IPS DF 19.7 (cell line): ENCODE results near the gene FAM53A.

Experiments
- DNase-seq: peaks from one replicate; pipeline ENCODE4 v3.0.0-alpha.2; 2013; ENCODE audit warnings: low read depth, low spot score

Gene FAM53A

GRCh38 chr4:1660948-1661677, 23.0 kb downstream of the FAM53A start:
- no peak for DNase-seq

GRCh38 chr4:1659104-1660043, 24.7 kb downstream of the FAM53A start:
- DNase-seq, result no peak

GRCh38 chr4:1658581-1658980, 25.5 kb downstream of the FAM53A start:
- no peak for DNase-seq

GRCh38 chr4:1658146-1658545, 26.0 kb downstream of the FAM53A start:
- no peak for DNase-seq

GRCh38 chr4:1656986-1657385, 27.1 kb downstream of the FAM53A start:
- no peak for DNase-seq

- DNase-seq, result no peak
These were observed 28.0 kb downstream of the FAM53A start for GRCh38 chr4:1656132-1656531.

- no peak for DNase-seq
These were observed 28.4 kb downstream of the FAM53A start for GRCh38 chr4:1655676-1656075.

- no peak for DNase-seq
These were observed 29.0 kb downstream of the FAM53A start for GRCh38 chr4:1655081-1655480.

- no peak for DNase-seq
These were observed 29.7 kb downstream of the FAM53A start for GRCh38 chr4:1654216-1654955.

GRCh38 chr4:1653776-1654175, 30.3 kb downstream of the FAM53A start:
- DNase-seq, result no peak

GRCh38 chr4:1652088-1652487, 32.0 kb downstream of the FAM53A start:
- DNase-seq, result no peak

GRCh38 chr4:1651609-1652008, 32.5 kb downstream of the FAM53A start:
- DNase-seq, result no peak

- DNase-seq, result no peak
These were observed 35.2 kb downstream of the FAM53A start for GRCh38 chr4:1648962-1649361.

GRCh38 chr4:1647432-1647831, 36.7 kb downstream of the FAM53A start:
- no peak for DNase-seq

GRCh38 chr4:1646690-1647089, 37.4 kb downstream of the FAM53A start:
- DNase-seq, result no peak

GRCh38 chr4:1644891-1645657, 39.0 kb downstream of the FAM53A start:
- DNase-seq, result no peak

GRCh38 chr4:1643971-1644735, 40.0 kb downstream of the FAM53A start:
- no peak for DNase-seq

GRCh38 chr4:1642196-1642951, 41.7 kb downstream of the FAM53A start:
- DNase-seq, result no peak

GRCh38 chr4:1641671-1642070, 42.4 kb downstream of the FAM53A start:
- DNase-seq, result no peak
